GM23248 (cell line): ENCODE results near the gene NFKBIA. TPM values are rescaled to one million over a fixed set of nuclear protein-coding genes. Genes with fewer than 3 reads are reported as not detected.

Experiments used
- DNase-seq: peaks from one replicate; pipeline ENCODE4 v3.0.0-alpha.2; 2015
- H2AFZ ChIP-seq: fragments of 200-600 bp; sonication (generic); 2 replicates; pipeline ENCODE4 v1.6.1; 2016; ENCODE audit warnings: antibody characterized with exemption
- H3F3A ChIP-seq: fragments of 200-600 bp; sonication (generic); 2 replicates; pipeline ENCODE4 v1.6.1; 2016; ENCODE audit warnings: mild to moderate bottlenecking, antibody characterized with exemption, mixed run types; ENCODE audit not compliant: insufficient read depth
- H3K27ac ChIP-seq: fragments of 200-600 bp; sonication (generic); 2 replicates; pipeline ENCODE4 v1.5.1; 2016; ENCODE audit warnings: mild to moderate bottlenecking
- H3K27me3 ChIP-seq: fragments of 200-600 bp; sonication (generic); replicated peaks from 2 replicates; pipeline ENCODE4 v1.6.1; 2016; ENCODE audit warnings: mild to moderate bottlenecking; ENCODE audit not compliant: insufficient read depth
- H3K36me3 ChIP-seq: fragments of 200-600 bp; sonication (generic); 2 replicates; pipeline ENCODE4 v1.6.1; 2016; ENCODE audit warnings: low read depth, mild to moderate bottlenecking
- H3K4me1 ChIP-seq: fragments of 200-600 bp; sonication (generic); 2 replicates; pipeline ENCODE4 v1.6.1; 2016; ENCODE audit warnings: mild to moderate bottlenecking; ENCODE audit not compliant: insufficient read depth
- H3K4me2 ChIP-seq: fragments of 200-600 bp; sonication (generic); one replicate; pipeline ENCODE4 v1.6.1; 2016; ENCODE audit warnings: mild to moderate bottlenecking; ENCODE audit not compliant: unreplicated experiment
- H3K4me3 ChIP-seq: fragments of 200-600 bp; sonication (generic); 2 replicates; pipeline ENCODE4 v1.5.1; 2016; ENCODE audit warnings: mild to moderate bottlenecking
- H3K79me2 ChIP-seq: fragments of 200-600 bp; sonication (generic); 2 replicates; pipeline ENCODE4 v1.6.1; 2016; ENCODE audit warnings: mild to moderate bottlenecking; ENCODE audit not compliant: insufficient read depth
- H3K9ac ChIP-seq: fragments of 200-600 bp; sonication (generic); 2 replicates; pipeline ENCODE4 v1.6.1; 2016; ENCODE audit warnings: mild to moderate bottlenecking
- H3K9me2 ChIP-seq: fragments of 200-600 bp; sonication (generic); 2 replicates; pipeline ENCODE4 v1.6.1; 2016; ENCODE audit warnings: mixed run types, mild to moderate bottlenecking, moderate library complexity; ENCODE audit not compliant: insufficient read depth
- H3K9me3 ChIP-seq: fragments of 200-600 bp; sonication (generic); one replicate; pipeline ENCODE4 v1.6.1; 2017; ENCODE audit warnings: low read depth
- H4K20me1 ChIP-seq: fragments of 200-600 bp; sonication (generic); 2 replicates; pipeline ENCODE4 v1.6.0; 2016; ENCODE audit not compliant: insufficient read depth
- EZH2 ChIP-seq: fragments of 200-600 bp; sonication (generic); IDR thresholded peaks from 2 replicates; pipeline ENCODE4 v1.6.1; 2018; ENCODE audit warnings: antibody characterized with exemption, mild to moderate bottlenecking; ENCODE audit not compliant: insufficient read depth, poor library complexity, severe bottlenecking
- EZH2phosphoT487 ChIP-seq: fragments of 200-600 bp; sonication (generic); IDR thresholded peaks from 2 replicates; pipeline ENCODE4 v1.6.1; 2018; ENCODE audit warnings: antibody characterized with exemption, moderate library complexity, mild to moderate bottlenecking, low read depth; ENCODE audit not compliant: insufficient read depth
- WGBS, 2 experiments: methylation state at CpG; one replicate each; pipeline ENCODE4 v1.1.6; 2015 to 2017; ENCODE audit warnings: low lambda C conversion rate in 2 of 2, low coverage in 1 of 2; ENCODE audit errors: missing lambda C conversion rate in 2 of 2; 5-methylcytosine and 5-hydroxymethylcytosine counted together
- in situ Hi-C: fragments of 300-500 bp; cut with MboI; formaldehyde crosslinking; loops from 2 replicates; pipeline ENCODE4 v1.15.0; 2020
- polyA plus RNA-seq: library from polyadenylated mRNA; unstranded; fragments of >200 nt; fragmentation: Nextera tagmentation; extraction: Ambion mirVana; gene quantifications from 2 replicates; pipeline ENCODE4 v1.2.1, GENCODE V29; 2016
- total RNA-seq: library from RNA; depleted of rRNA; stranded (reverse); fragments of >200 nt; shearing (Covaris generic); gene quantifications from 2 replicates; pipeline ENCODE4 v1.2.3, GENCODE V29; 2014

The NFKBIA gene
- total and polyA plus RNA-seq, 2 experiments from 2014 or later: 40.2 to 60.4 TPM

GRCh38 chr14:35414365-35414764 lies 9.8 kb upstream of the NFKBIA start:
- TF ChIP-seq EZH2 (no peak), EZH2phosphoT487 (no peak)
- Histone ChIP-seq H3F3A (no peaks in the 10 kb centered on the region; the same call in 1 of the 2 replicates), H3K79me2 (no peaks in the 10 kb centered on the region), H2AFZ (peak overlapping the region; percentile 72), H3K4me3 (peak overlapping the region; percentile 10; the same call in 1 of the 2 replicates), H3K9me2 (no peaks in the 10 kb centered on the region), H3K36me3 (no peaks in the 10 kb centered on the region), H3K9me3 (no peaks in the 10 kb centered on the region), H4K20me1 (no peaks in the 10 kb centered on the region), H3K4me1 (peaks cover 38% of the 10 kb centered on the region), H3K4me2 (peak overlapping the region; percentile 45), H3K9ac (peak overlapping the region; percentile 29; the same call in 1 of the 2 replicates), H3K27me3 (no peaks in the 10 kb centered on the region), H3K27ac (peak overlapping the region; percentile 45)
- peak; percentile 50 for DNase-seq
- 12 to 13% methylated on average over 4 of the region's 4 CpGs for WGBS, 2 experiments
- in situ Hi-C loops: loop anchor here (5.0 to 10.0 kb wide), 2 partner anchors 200 to 267 kb away; no protein-coding TSS in a partner anchor

GRCh38 chr14:35412272-35413056 lies 7.9 kb upstream of the NFKBIA start:
- H3K27me3 ChIP-seq: no peaks in the 10 kb centered on the region
- H3K27ac ChIP-seq: no peak overlapping the region
- H3K4me3 ChIP-seq: no peak overlapping the region
- H3K9ac ChIP-seq: no peak overlapping the region
- H2AFZ ChIP-seq: peak overlapping the region; percentile 54
- H3K4me2 ChIP-seq: no peak overlapping the region
- H3K9me3 ChIP-seq: no peaks in the 10 kb centered on the region
- in situ Hi-C loops: loop anchor here (5.0 to 10.0 kb wide), 2 partner anchors 198 to 265 kb away; no protein-coding TSS in a partner anchor
- no peaks in the 10 kb centered on the region for H3K36me3 ChIP-seq
- H3K9me2 ChIP-seq: no peaks in the 10 kb centered on the region
- no peaks in the 10 kb centered on the region for H3K79me2 ChIP-seq
- WGBS, 2 experiments: 89% methylated on average over 12 of the region's 12 CpGs
- H4K20me1 ChIP-seq: no peaks in the 10 kb centered on the region
- no peak for TF ChIP-seq EZH2phosphoT487
- no peak for TF ChIP-seq EZH2
- H3F3A ChIP-seq: no peaks in the 10 kb centered on the region; the same call in 1 of the 2 replicates
- H3K4me1 ChIP-seq: peaks cover 35% of the 10 kb centered on the region
- no peak for DNase-seq

- no peaks in the 10 kb centered on the region for H3K9me3 ChIP-seq
- H3K4me1 ChIP-seq: peaks cover 25% of the 10 kb centered on the region
- no peak overlapping the region for H3K27ac ChIP-seq
- no peaks in the 10 kb centered on the region for H3K79me2 ChIP-seq
- H3K4me2 ChIP-seq: no peak overlapping the region
- H3F3A ChIP-seq: no peaks in the 10 kb centered on the region; the same call in 1 of the 2 replicates
- H3K9me2 ChIP-seq: no peaks in the 10 kb centered on the region
- H3K4me3 ChIP-seq: no peak overlapping the region
- WGBS, 2 experiments: 86 to 90% methylated on average over 6 of the region's 6 CpGs
- H4K20me1 ChIP-seq: no peaks in the 10 kb centered on the region
- no peak overlapping the region for H2AFZ ChIP-seq
- in situ Hi-C loops: loop anchor here (5.0 to 10.0 kb wide), 2 partner anchors 196 to 264 kb away; no protein-coding TSS in a partner anchor
- TF ChIP-seq EZH2phosphoT487 (no peak), EZH2 (no peak)
- no peaks in the 10 kb centered on the region for H3K36me3 ChIP-seq
- no peaks in the 10 kb centered on the region for H3K27me3 ChIP-seq
- no peak for DNase-seq
- no peak overlapping the region for H3K9ac ChIP-seq
Observed at GRCh38 chr14:35410858-35411257, 6.3 kb upstream of the NFKBIA start.

- Histone ChIP-seq H3K79me2 (no peaks in the 10 kb centered on the region), H3K27ac (no peak overlapping the region), H3K9ac (no peak overlapping the region), H3K4me1 (peaks cover 13% of the 10 kb centered on the region), H3K4me2 (no peak overlapping the region), H3K27me3 (no peaks in the 10 kb centered on the region), H3K9me3 (no peaks in the 10 kb centered on the region), H3K9me2 (no peaks in the 10 kb centered on the region), H4K20me1 (no peaks in the 10 kb centered on the region), H2AFZ (no peak overlapping the region), H3F3A (no peaks in the 10 kb centered on the region; the same call in 1 of the 2 replicates), H3K36me3 (no peaks in the 10 kb centered on the region), H3K4me3 (no peak overlapping the region)
- no peak for TF ChIP-seq EZH2
- no peak for TF ChIP-seq EZH2phosphoT487
- 100% methylated on average over 1 of the region's 1 CpG for WGBS, 2 experiments
- in situ Hi-C loops: no loop called here
- DNase-seq: no peak
Observed at GRCh38 chr14:35409595-35409994, 5.0 kb upstream of the NFKBIA start.
